Mesodermal cell (in vitro differentiated cells): Measurements from ENCODE around the gene MECP2.

Source experiments
- H3K27ac ChIP-seq: 2 replicates; pipeline ENCODE4 v1.7.0; 2013; ENCODE audit warnings: mild to moderate bottlenecking, low read depth, low read length, moderate library complexity; ENCODE audit not compliant: severe bottlenecking
- H3K36me3 ChIP-seq: 2 replicates; pipeline ENCODE4 v1.7.1; 2013; ENCODE audit warnings: mild to moderate bottlenecking, low read length, moderate library complexity; ENCODE audit not compliant: control insufficient read depth, insufficient read depth
- H3K4me1 ChIP-seq: one replicate; pipeline ENCODE4 v1.7.1; 2013; ENCODE audit warnings: mild to moderate bottlenecking, low read length; ENCODE audit not compliant: insufficient read depth, control insufficient read depth, poor library complexity, severe bottlenecking
- H3K4me3 ChIP-seq: 2 replicates; pipeline ENCODE4 v1.7.0; 2013; ENCODE audit warnings: low read length, control low read depth, mild to moderate bottlenecking; ENCODE audit not compliant: insufficient read depth, poor library complexity, severe bottlenecking; ENCODE audit errors: extremely low read depth
- H3K9me3 ChIP-seq: 2 replicates; pipeline ENCODE4 v1.7.1; 2013; ENCODE audit warnings: mild to moderate bottlenecking, low read length, moderate library complexity; ENCODE audit not compliant: control insufficient read depth
- WGBS, 2 experiments: methylation state at CpG; one replicate each; pipeline ENCODE4 v1.1.5; 2013; ENCODE audit warnings: missing lambda C conversion rate in 2 of 2; ENCODE audit not compliant: insufficient coverage in 2 of 2; 5-methylcytosine and 5-hydroxymethylcytosine counted together

Gene MECP2

DNA sequence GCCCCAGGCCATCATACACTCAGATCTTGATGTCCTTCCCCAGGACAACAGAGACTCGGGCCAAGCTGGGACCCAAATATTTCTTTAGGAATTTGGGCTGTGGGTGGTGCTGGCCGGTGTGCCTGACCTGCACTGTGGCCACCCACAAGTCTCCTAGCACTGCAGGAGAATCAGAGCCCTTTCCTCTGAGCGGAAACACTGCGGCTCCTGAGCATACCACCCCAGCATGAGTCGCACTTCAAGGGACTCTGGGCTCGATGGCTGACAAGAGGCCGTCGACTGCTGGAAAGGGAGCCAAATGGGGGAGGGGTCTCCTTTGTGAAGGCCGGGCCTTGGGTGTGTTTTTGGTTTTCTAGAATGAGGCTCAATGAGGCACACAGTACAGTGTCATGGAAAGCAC is 64.9 kb downstream of the MECP2 start:
- peaks cover 7% of the 10 kb centered on the region for H3K4me1 ChIP-seq
- no peak overlapping the region for H3K4me3 ChIP-seq
- no peaks in the 10 kb centered on the region for H3K9me3 ChIP-seq
- H3K27ac ChIP-seq: no peak overlapping the region
- H3K36me3 ChIP-seq: peaks cover 36% of the 10 kb centered on the region
- 56% methylated on average over 4 of the region's 9 CpGs; no CpG with 5 or more reads in 1 of the 2 experiments for WGBS, 2 experiments

GRCh38 chrX:154032160-154032559 is 65.4 kb downstream of the MECP2 start:
- H3K4me1 ChIP-seq: peaks cover 7% of the 10 kb centered on the region
- no peak overlapping the region for H3K4me3 ChIP-seq
- WGBS, 2 experiments: 86 to 100% methylated on average over 2 to 4 of the region's 11 CpGs
- peaks cover 36% of the 10 kb centered on the region for H3K36me3 ChIP-seq
- no peaks in the 10 kb centered on the region for H3K9me3 ChIP-seq
- H3K27ac ChIP-seq: no peak overlapping the region

DNA sequence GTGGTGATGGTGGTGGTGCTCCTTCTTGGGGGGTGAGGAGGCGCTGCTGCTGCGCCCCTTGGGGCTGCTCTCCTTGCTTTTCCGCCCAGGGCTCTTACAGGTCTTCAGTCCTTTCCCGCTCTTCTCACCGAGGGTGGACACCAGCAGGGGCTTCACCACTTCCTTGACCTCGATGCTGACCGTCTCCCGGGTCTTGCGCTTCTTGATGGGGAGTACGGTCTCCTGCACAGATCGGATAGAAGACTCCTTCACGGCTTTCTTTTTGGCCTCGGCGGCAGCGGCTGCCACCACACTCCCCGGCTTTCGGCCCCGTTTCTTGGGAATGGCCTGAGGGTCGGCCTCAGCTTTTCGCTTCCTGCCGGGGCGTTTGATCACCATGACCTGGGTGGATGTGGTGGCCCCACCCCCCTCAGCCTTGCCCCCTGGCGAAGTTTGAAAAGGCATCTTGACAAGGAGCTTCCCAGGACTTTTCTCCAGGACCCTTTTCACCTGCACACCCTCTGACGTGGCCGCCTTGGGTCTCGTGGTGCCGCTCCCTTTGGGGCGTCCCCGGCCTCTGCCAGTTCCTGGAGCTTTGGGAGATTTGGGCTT is 66.7 kb downstream of the MECP2 start:
- H3K27ac ChIP-seq: no peak overlapping the region
- no peaks in the 10 kb centered on the region for H3K9me3 ChIP-seq
- no peak overlapping the region for H3K4me3 ChIP-seq
- 95 to 96% methylated on average over 17 to 20 of the region's 29 CpGs for WGBS, 2 experiments
- peaks cover 7% of the 10 kb centered on the region for H3K4me1 ChIP-seq
- peaks cover 36% of the 10 kb centered on the region for H3K36me3 ChIP-seq

DNA sequence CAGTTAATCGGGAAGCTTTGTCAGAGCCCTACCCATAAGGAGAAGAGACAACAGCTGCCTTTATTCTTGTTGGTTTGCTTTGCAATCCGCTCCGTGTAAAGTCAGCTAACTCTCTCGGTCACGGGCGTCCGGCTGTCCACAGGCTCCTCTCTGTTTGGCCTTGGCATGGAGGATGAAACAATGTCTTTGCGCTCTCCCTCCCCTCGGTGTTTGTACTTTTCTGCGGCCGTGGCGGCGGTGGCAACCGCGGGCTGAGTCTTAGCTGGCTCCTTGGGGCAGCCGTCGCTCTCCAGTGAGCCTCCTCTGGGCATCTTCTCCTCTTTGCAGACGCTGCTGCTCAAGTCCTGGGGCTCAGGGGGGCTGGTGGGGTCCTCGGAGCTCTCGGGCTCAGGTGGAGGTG is 67.3 kb downstream of the MECP2 start:
- 100% methylated on average over 3 to 11 of the region's 20 CpGs for WGBS, 2 experiments
- peaks cover 7% of the 10 kb centered on the region for H3K4me1 ChIP-seq

DNA sequence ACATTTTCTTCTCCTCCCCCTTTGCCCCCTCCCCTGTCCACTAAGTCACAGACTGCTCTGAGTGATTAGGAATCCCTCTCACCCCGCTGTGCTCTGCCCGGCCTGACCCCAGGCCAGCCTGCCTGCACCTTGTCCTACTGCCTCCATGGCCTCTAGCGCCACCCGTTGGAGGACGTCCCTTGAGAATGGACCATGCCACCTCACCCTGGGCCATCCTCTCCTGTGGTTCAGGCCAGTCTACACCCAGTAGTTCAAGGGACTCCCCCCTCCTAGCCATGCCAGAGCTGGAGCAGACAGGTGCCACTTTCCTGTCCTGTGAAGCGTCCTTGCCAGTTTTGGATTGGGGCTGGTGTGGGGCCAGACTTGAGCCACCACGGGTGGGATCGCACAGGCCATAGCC is 68.1 kb downstream of the MECP2 start:
- H3K27ac ChIP-seq: no peak overlapping the region
- no peaks in the 10 kb centered on the region for H3K9me3 ChIP-seq
- H3K36me3 ChIP-seq: peaks cover 36% of the 10 kb centered on the region
- peaks cover 7% of the 10 kb centered on the region for H3K4me1 ChIP-seq
- no peak overlapping the region for H3K4me3 ChIP-seq
- 88 to 100% methylated on average over 2 to 5 of the region's 8 CpGs for WGBS, 2 experiments

More for the DNA sequence above, 67.3 kb downstream of the MECP2 start:
- no peak overlapping the region for H3K27ac ChIP-seq
- peaks cover 36% of the 10 kb centered on the region for H3K36me3 ChIP-seq
- no peak overlapping the region for H3K4me3 ChIP-seq
- no peaks in the 10 kb centered on the region for H3K9me3 ChIP-seq

GRCh38 chrX:154028502-154029184 is 68.9 kb downstream of the MECP2 start:
- no peaks in the 10 kb centered on the region for H3K9me3 ChIP-seq
- H3K36me3 ChIP-seq: peaks cover 36% of the 10 kb centered on the region
- H3K27ac ChIP-seq: no peak overlapping the region
- no peak overlapping the region for H3K4me3 ChIP-seq
- 97% methylated on average over 6 to 9 of the region's 13 CpGs for WGBS, 2 experiments
- H3K4me1 ChIP-seq: peaks cover 7% of the 10 kb centered on the region

DNA sequence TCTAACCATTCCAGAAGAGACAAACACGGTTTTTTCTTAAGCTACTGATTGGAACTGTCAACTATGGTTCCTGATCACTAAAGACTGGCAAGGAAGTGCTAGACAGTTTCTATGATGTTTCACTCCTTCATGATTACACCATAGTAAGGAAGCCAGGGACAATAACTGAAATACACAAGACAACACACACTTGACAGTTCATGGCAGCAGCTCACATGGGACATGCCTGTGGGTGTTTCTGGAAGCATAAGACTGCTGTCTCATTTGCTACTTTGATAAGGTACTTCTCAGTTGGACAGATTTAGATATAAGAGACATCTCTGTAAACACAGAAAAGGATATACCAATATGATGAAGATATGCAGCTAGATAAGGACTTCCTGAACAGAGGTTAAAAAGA is 69.5 kb downstream of the MECP2 start:
- WGBS, 2 experiments: 100% methylated on average over 1 of the region's 1 CpG; no CpG with 5 or more reads in 1 of the 2 experiments
- H3K36me3 ChIP-seq: peaks cover 36% of the 10 kb centered on the region

DNA sequence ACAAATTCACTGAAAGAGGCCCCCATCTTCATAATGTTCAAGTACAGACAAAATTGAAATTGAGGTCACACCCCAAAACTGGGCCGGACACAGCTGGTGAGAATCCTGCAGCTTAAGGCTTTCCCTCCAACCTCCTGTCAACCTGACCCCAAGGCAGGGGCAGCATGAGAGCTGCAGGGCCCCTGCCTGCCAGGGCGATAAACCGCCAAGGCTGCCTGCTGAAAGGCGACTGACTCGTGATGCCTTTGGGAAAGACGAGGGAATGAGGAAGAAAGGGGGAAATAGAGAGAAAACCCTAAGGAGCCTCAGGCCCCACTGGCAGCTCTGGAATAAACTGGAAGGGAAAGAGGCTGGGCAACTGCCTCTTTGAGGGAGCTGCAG is 70.5 kb downstream of the MECP2 start:
- no peak overlapping the region for H3K27ac ChIP-seq
- no peaks in the 10 kb centered on the region for H3K9me3 ChIP-seq
- WGBS, 2 experiments: 92% methylated on average over 4 of the region's 6 CpGs; no CpG with 5 or more reads in 1 of the 2 experiments
- peaks cover 9% of the 10 kb centered on the region for H3K4me1 ChIP-seq
- peaks cover 32% of the 10 kb centered on the region for H3K36me3 ChIP-seq
- H3K4me3 ChIP-seq: no peak overlapping the region

More for the DNA sequence above, 69.5 kb downstream of the MECP2 start:
- no peak overlapping the region for H3K27ac ChIP-seq
- H3K4me3 ChIP-seq: no peak overlapping the region
- no peaks in the 10 kb centered on the region for H3K9me3 ChIP-seq
- peaks cover 2% of the 10 kb centered on the region for H3K4me1 ChIP-seq

DNA sequence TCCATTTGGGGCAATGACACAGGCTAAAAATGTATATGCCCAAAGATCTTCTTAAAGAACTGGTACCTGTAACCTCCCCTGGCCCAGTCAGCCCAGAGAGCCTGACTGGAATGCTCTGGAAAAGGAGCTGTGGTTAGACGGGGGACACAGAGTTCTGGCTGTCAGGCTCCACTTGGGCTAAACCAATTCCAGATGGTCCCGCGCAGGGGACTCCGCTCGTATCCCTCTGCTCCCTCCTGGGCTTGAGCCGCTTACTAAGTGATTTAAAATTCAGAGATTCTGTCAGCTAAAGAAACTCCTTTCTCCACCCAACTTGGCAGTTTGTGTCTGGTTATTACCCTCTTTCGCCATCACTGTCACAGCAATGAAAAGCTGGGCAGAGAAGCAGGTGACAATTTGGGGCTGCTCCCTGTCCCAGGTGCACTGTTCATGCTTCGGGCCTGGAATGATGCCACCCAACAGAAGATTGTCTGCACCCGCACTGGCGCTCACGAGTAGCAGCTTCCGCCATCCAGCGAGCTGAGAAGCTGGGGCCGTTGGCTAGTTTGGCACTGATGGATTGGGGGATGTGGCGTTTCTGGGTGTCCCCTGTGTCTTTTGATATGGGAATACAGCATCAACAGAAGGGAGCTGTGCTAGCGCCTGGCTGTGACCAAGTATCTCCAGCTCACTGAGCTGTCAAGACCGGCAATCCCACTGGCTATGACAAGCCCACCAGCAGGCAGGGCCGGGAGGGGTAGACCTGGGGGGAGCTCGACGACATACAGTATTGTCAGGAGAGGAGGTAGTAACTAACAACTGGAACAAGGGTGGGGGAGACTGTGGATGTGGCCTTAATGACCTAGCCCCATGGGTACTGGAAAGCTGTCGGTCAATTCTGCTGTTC is 71.1 kb downstream of the MECP2 start:
- WGBS, 2 experiments: 100% methylated on average over 2 to 5 of the region's 21 CpGs
- peaks cover 15% of the 10 kb centered on the region for H3K4me1 ChIP-seq
- no peak overlapping the region for H3K27ac ChIP-seq
- H3K9me3 ChIP-seq: no peaks in the 10 kb centered on the region
- H3K4me3 ChIP-seq: no peak overlapping the region
- peaks cover 26% of the 10 kb centered on the region for H3K36me3 ChIP-seq

GRCh38 chrX:154025230-154025629 is 72.3 kb downstream of the MECP2 start:
- no peaks in the 10 kb centered on the region for H3K9me3 ChIP-seq
- peaks cover 18% of the 10 kb centered on the region for H3K36me3 ChIP-seq
- no peak overlapping the region for H3K27ac ChIP-seq
- peaks cover 16% of the 10 kb centered on the region for H3K4me1 ChIP-seq
- H3K4me3 ChIP-seq: no peak overlapping the region
- 94 to 95% methylated on average over 3 of the region's 8 CpGs for WGBS, 2 experiments
